SK-N-SH treated with all-trans-retinoic acid at 6 μM for 48 hours (cell line): Measurements from ENCODE around the gene ZNF138.

Source experiments
- ARNTL ChIP-seq: fragments of 450-650 bp; formaldehyde crosslinking; IDR thresholded peaks from 2 replicates; pipeline ENCODE4 v1.5.0; 2020; ENCODE audit warnings: low read depth, mild to moderate bottlenecking, moderate library complexity, borderline replicate concordance
- CREB5 ChIP-seq: fragments of 250-450 bp; sonication (Bioruptor Pico); IDR thresholded peaks from 2 replicates; pipeline ENCODE4 v1.5.1; 2020; ENCODE audit warnings: low read depth, mild to moderate bottlenecking, moderate library complexity
- CSRNP3 ChIP-seq: fragments of 250-450 bp; sonication (Bioruptor Pico); IDR thresholded peaks from 2 replicates; pipeline ENCODE4 v1.5.1; 2021; ENCODE audit warnings: mild to moderate bottlenecking, moderate library complexity
- GLIS3 ChIP-seq: fragments of 250-450 bp; sonication (Bioruptor Pico); IDR thresholded peaks from 2 replicates; pipeline ENCODE4 v1.5.0; 2020; ENCODE audit warnings: mild to moderate bottlenecking, moderate library complexity
- OSR1 ChIP-seq: fragments of 250-450 bp; sonication (Bioruptor Pico); IDR thresholded peaks from 2 replicates; pipeline ENCODE4 v1.8.0; 2022; ENCODE audit warnings: moderate library complexity, mild to moderate bottlenecking, inconsistent platforms
- PATZ1 ChIP-seq: fragments of 250-450 bp; sonication (Bioruptor Pico); IDR thresholded peaks from 2 replicates; pipeline ENCODE4 v1.8.0; 2020; ENCODE audit warnings: mild to moderate bottlenecking, moderate library complexity, borderline replicate concordance
- RARB ChIP-seq: fragments of 250-450 bp; sonication (Bioruptor Pico); IDR thresholded peaks from 2 replicates; pipeline ENCODE4 v1.8.0; 2021; ENCODE audit warnings: mild to moderate bottlenecking, moderate library complexity
- SNAI2 ChIP-seq: fragments of 250-450 bp; sonication (Bioruptor Pico); IDR thresholded peaks from 2 replicates; pipeline ENCODE4 v1.5.0; 2020; ENCODE audit warnings: mild to moderate bottlenecking, moderate library complexity
- TSHZ2 ChIP-seq: fragments of 250-450 bp; sonication (Bioruptor Pico); IDR thresholded peaks from 2 replicates; pipeline ENCODE4 v1.5.0; 2020; ENCODE audit warnings: mild to moderate bottlenecking, moderate library complexity
- ZFP3 ChIP-seq: fragments of 250-450 bp; sonication (Bioruptor Pico); IDR thresholded peaks from 2 replicates; pipeline ENCODE4 v1.5.0; 2020; ENCODE audit warnings: mild to moderate bottlenecking, moderate library complexity
- ZNF8 ChIP-seq: fragments of 450-650 bp; formaldehyde crosslinking; IDR thresholded peaks from 2 replicates; pipeline ENCODE4 v1.5.0; 2020; ENCODE audit warnings: mild to moderate bottlenecking, moderate library complexity

GRCh38 chr7:64758151-64758550, 36.1 kb upstream of the ZNF138 start:
- TF ChIP-seq OSR1 (CRISPR knock-in tag) (no peak), RARB (CRISPR knock-in tag) (no peak), PATZ1 (CRISPR knock-in tag) (no peak), SNAI2 (no peak), ZFP3 (CRISPR knock-in tag) (no peak), CSRNP3 (CRISPR knock-in tag) (no peak), TSHZ2 (CRISPR knock-in tag) (no peak), ZNF8 (CRISPR knock-in tag) (no peak), GLIS3 (CRISPR knock-in tag) (no peak), ARNTL (CRISPR knock-in tag) (no peak), CREB5 (CRISPR knock-in tag) (no peak)
